Activated naive CD4-positive, alpha-beta T cell treated with anti-CD3 and anti-CD28 coated beads, Interleukin-2, amount 10 ng/mL, durations not matched to agents 7 days and 5 days (primary cell): ENCODE measurements around the gene ITGB2.

ENCODE experiments used
- CTCF ChIA-PET: fragments of 350-600 bp; sonication (Branson Sonifier 250); formaldehyde crosslinking; loops from one replicate; lab custom pipeline; 2021; ENCODE audit warnings: antibody characterized with exemption; lab: Charles Lee
- DNase-seq: peaks from one replicate; pipeline ENCODE4 v3.0.0-alpha.2; 2020
- H3K27ac Mint-ChIP-seq: one replicate; pipeline ENCODE4 v1.8.0; 2021; ENCODE audit warnings: mild to moderate bottlenecking, moderate library complexity, mixed read lengths
- H3K27me3 Mint-ChIP-seq: one replicate; pipeline ENCODE4 v1.8.0; 2021; ENCODE audit warnings: mild to moderate bottlenecking, mixed read lengths
- H3K36me3 Mint-ChIP-seq: one replicate; pipeline ENCODE4 v1.8.0; 2021; ENCODE audit warnings: mixed read lengths
- H3K4me1 Mint-ChIP-seq: one replicate; pipeline ENCODE4 v1.8.0; 2021; ENCODE audit warnings: mixed read lengths
- H3K4me3 Mint-ChIP-seq: one replicate; pipeline ENCODE4 v1.8.0; 2021; ENCODE audit warnings: mild to moderate bottlenecking, moderate library complexity, mixed read lengths
- H3K9me3 Mint-ChIP-seq: one replicate; pipeline ENCODE4 v1.8.0; 2021; ENCODE audit warnings: mixed read lengths

Gene ITGB2

GRCh38 chr21:44950351-44950750 is 29.7 kb upstream of the ITGB2 start:
- Mint-ChIP-seq H3K27ac (no peak overlapping the region), H3K36me3 (peaks cover 9% of the 10 kb centered on the region), H3K27me3 (no peaks in the 10 kb centered on the region), H3K9me3 (no peaks in the 10 kb centered on the region), H3K4me3 (no peak overlapping the region), H3K4me1 (peaks cover 10% of the 10 kb centered on the region)
- CTCF ChIA-PET = interaction anchor here (0.6 to 14.6 kb wide), 10 partner anchors 9 to 190 kb away, joined by 3 to 231 read pairs (median 4); no protein-coding TSS in a partner anchor
- no peak for DNase-seq

GRCh38 chr21:44949779-44950198 is 29.1 kb upstream of the ITGB2 start:
- no peaks in the 10 kb centered on the region for H3K27me3 Mint-ChIP-seq
- peaks cover 12% of the 10 kb centered on the region for H3K36me3 Mint-ChIP-seq
- peaks cover 11% of the 10 kb centered on the region for H3K4me1 Mint-ChIP-seq
- H3K4me3 Mint-ChIP-seq = no peak overlapping the region
- peak; percentile 90 for DNase-seq
- H3K27ac Mint-ChIP-seq = peak overlapping the region; percentile 19
- H3K9me3 Mint-ChIP-seq = no peaks in the 10 kb centered on the region
- CTCF ChIA-PET = interaction anchor here (0.6 to 14.6 kb wide), 9 partner anchors 8 to 190 kb away, joined by 3 to 231 read pairs (median 6); no protein-coding TSS in a partner anchor

GRCh38 chr21:44949161-44949778 is 28.6 kb upstream of the ITGB2 start:
- H3K27me3 Mint-ChIP-seq = no peaks in the 10 kb centered on the region
- H3K9me3 Mint-ChIP-seq = no peaks in the 10 kb centered on the region
- DNase-seq = no peak
- H3K4me1 Mint-ChIP-seq = peaks cover 13% of the 10 kb centered on the region
- CTCF ChIA-PET = interaction anchor here (1.0 to 14.6 kb wide), 8 partner anchors 8 to 191 kb away, joined by 3 to 231 read pairs (median 6); no protein-coding TSS in a partner anchor
- H3K4me3 Mint-ChIP-seq = no peak overlapping the region
- H3K36me3 Mint-ChIP-seq = peaks cover 15% of the 10 kb centered on the region
- H3K27ac Mint-ChIP-seq = peak overlapping the region; percentile 19

GRCh38 chr21:44948426-44949120 is 27.9 kb upstream of the ITGB2 start:
- Mint-ChIP-seq H3K27me3 (no peaks in the 10 kb centered on the region), H3K4me3 (no peak overlapping the region), H3K36me3 (peaks cover 19% of the 10 kb centered on the region), H3K27ac (no peak overlapping the region), H3K9me3 (no peaks in the 10 kb centered on the region), H3K4me1 (peaks cover 13% of the 10 kb centered on the region)
- no peak for DNase-seq
- CTCF ChIA-PET = interaction anchor here (1.0 to 14.6 kb wide), 6 partner anchors 8 to 191 kb away, joined by 3 to 231 read pairs (median 10); no protein-coding TSS in a partner anchor

GRCh38 chr21:44947930-44948331 is 27.2 kb upstream of the ITGB2 start:
- Mint-ChIP-seq H3K36me3 (peaks cover 21% of the 10 kb centered on the region), H3K27me3 (no peaks in the 10 kb centered on the region), H3K4me1 (peaks cover 19% of the 10 kb centered on the region), H3K9me3 (no peaks in the 10 kb centered on the region), H3K4me3 (no peak overlapping the region), H3K27ac (no peak overlapping the region)
- CTCF ChIA-PET = interaction anchor here (0.6 to 14.6 kb wide), 6 partner anchors 9 to 192 kb away, joined by 3 to 231 read pairs (median 10); no protein-coding TSS in a partner anchor
- no peak for DNase-seq

- no peaks in the 10 kb centered on the region for H3K27me3 Mint-ChIP-seq
- no peak for DNase-seq
- H3K9me3 Mint-ChIP-seq = no peaks in the 10 kb centered on the region
- H3K4me3 Mint-ChIP-seq = no peak overlapping the region
- H3K4me1 Mint-ChIP-seq = peaks cover 25% of the 10 kb centered on the region
- peaks cover 23% of the 10 kb centered on the region for H3K36me3 Mint-ChIP-seq
- CTCF ChIA-PET = interaction anchor here (0.6 to 14.6 kb wide), 5 partner anchors 10 to 193 kb away, joined by 3 to 231 read pairs (median 6); no protein-coding TSS in a partner anchor
- H3K27ac Mint-ChIP-seq = no peak overlapping the region
Observed at GRCh38 chr21:44947111-44947929, 26.6 kb upstream of the ITGB2 start.

GRCh38 chr21:44946254-44947041 is 25.7 kb upstream of the ITGB2 start:
- no peak overlapping the region for H3K27ac Mint-ChIP-seq
- H3K4me3 Mint-ChIP-seq = no peak overlapping the region
- H3K36me3 Mint-ChIP-seq = peaks cover 26% of the 10 kb centered on the region
- no peaks in the 10 kb centered on the region for H3K9me3 Mint-ChIP-seq
- CTCF ChIA-PET = interaction anchor here (11.2 to 14.6 kb wide), 2 partner anchors 183 to 194 kb away, joined by 155 to 231 read pairs; no protein-coding TSS in a partner anchor
- DNase-seq = no peak
- no peaks in the 10 kb centered on the region for H3K27me3 Mint-ChIP-seq
- peaks cover 34% of the 10 kb centered on the region for H3K4me1 Mint-ChIP-seq

- no peaks in the 10 kb centered on the region for H3K9me3 Mint-ChIP-seq
- H3K4me1 Mint-ChIP-seq = peaks cover 42% of the 10 kb centered on the region
- peaks cover 26% of the 10 kb centered on the region for H3K36me3 Mint-ChIP-seq
Observed at GRCh38 chr21:44944596-44944995, 23.9 kb upstream of the ITGB2 start.

GRCh38 chr21:44943686-44944550 is 23.2 kb upstream of the ITGB2 start:
- no peaks in the 10 kb centered on the region for H3K27me3 Mint-ChIP-seq
- H3K27ac Mint-ChIP-seq = no peak overlapping the region
- H3K4me1 Mint-ChIP-seq = peaks cover 46% of the 10 kb centered on the region
- CTCF ChIA-PET = interaction anchor here (0.6 to 14.6 kb wide), 5 partner anchors 33 to 196 kb away, joined by 3 to 231 read pairs (median 3); no protein-coding TSS in a partner anchor
- H3K36me3 Mint-ChIP-seq = peaks cover 28% of the 10 kb centered on the region
- no peak overlapping the region for H3K4me3 Mint-ChIP-seq
- DNase-seq = no peak
- H3K9me3 Mint-ChIP-seq = no peaks in the 10 kb centered on the region

More at GRCh38 chr21:44944596-44944995, 23.9 kb upstream of the ITGB2 start:
- Mint-ChIP-seq H3K27ac (peak overlapping the region; percentile 45), H3K4me3 (no peak overlapping the region), H3K27me3 (no peaks in the 10 kb centered on the region)
- DNase-seq = no peak
- CTCF ChIA-PET = interaction anchor here (11.2 to 14.6 kb wide), 2 partner anchors 184 to 195 kb away, joined by 155 to 231 read pairs; no protein-coding TSS in a partner anchor

- no peaks in the 10 kb centered on the region for H3K9me3 Mint-ChIP-seq
- no peak overlapping the region for H3K4me3 Mint-ChIP-seq
- CTCF ChIA-PET = interaction anchor here (1.0 to 14.6 kb wide), 5 partner anchors 11 to 197 kb away, joined by 3 to 231 read pairs (median 3); no protein-coding TSS in a partner anchor
- DNase-seq = no peak
- H3K27ac Mint-ChIP-seq = no peak overlapping the region
- H3K36me3 Mint-ChIP-seq = peaks cover 28% of the 10 kb centered on the region
- H3K27me3 Mint-ChIP-seq = no peaks in the 10 kb centered on the region
- H3K4me1 Mint-ChIP-seq = peaks cover 54% of the 10 kb centered on the region
Observed at GRCh38 chr21:44943005-44943685, 22.4 kb upstream of the ITGB2 start.

- CTCF ChIA-PET = interaction anchor here (0.7 to 14.6 kb wide), 8 partner anchors 10 to 197 kb away, joined by 3 to 231 read pairs (median 3); no protein-coding TSS in a partner anchor
- Mint-ChIP-seq H3K4me3 (peak overlapping the region; percentile 64), H3K4me1 (peaks cover 54% of the 10 kb centered on the region)
Observed at GRCh38 chr21:44942566-44942965, 21.9 kb upstream of the ITGB2 start.

GRCh38 chr21:44941567-44941966 is 20.9 kb upstream of the ITGB2 start:
- no peak for DNase-seq
- Mint-ChIP-seq H3K27me3 (no peaks in the 10 kb centered on the region), H3K9me3 (no peaks in the 10 kb centered on the region), H3K4me1 (peaks cover 48% of the 10 kb centered on the region), H3K36me3 (peaks cover 21% of the 10 kb centered on the region), H3K27ac (no peak overlapping the region), H3K4me3 (peak overlapping the region; percentile 74)
- CTCF ChIA-PET = interaction anchor here (0.7 to 1.4 kb wide), 5 partner anchors 8 to 197 kb away, joined by 3 to 6 read pairs (median 3); no protein-coding TSS in a partner anchor

More at GRCh38 chr21:44942566-44942965, 21.9 kb upstream of the ITGB2 start:
- Mint-ChIP-seq H3K27me3 (no peaks in the 10 kb centered on the region), H3K9me3 (no peaks in the 10 kb centered on the region), H3K27ac (no peak overlapping the region), H3K36me3 (peaks cover 26% of the 10 kb centered on the region)
- no peak for DNase-seq
